Endothelial cell of umbilical vein (primary cell): ENCODE results near the gene GUCY1A1. TPM values are rescaled to one million over a fixed set of nuclear protein-coding genes. Genes with fewer than 3 reads are reported as not detected.

Experiments used
- BruUV-seq: library from RNA; stranded (reverse); fragments of 400-500 nt; replicated peaks from 2 replicates; lab custom pipeline; 2021; lab: Mats Ljungman, UMichigan
- CTCF ChIA-PET: fragments of 300-600, 350-600 bp; sonication (Branson Sonifier 250); formaldehyde crosslinking; loops from one replicate; lab custom pipeline; 2021; ENCODE audit warnings: antibody characterized with exemption, inconsistent platforms; lab: Charles Lee
- POLR2A ChIA-PET: fragments of 300-600, 350-600 bp; sonication (Branson Sonifier 250); formaldehyde crosslinking; loops from one replicate; lab custom pipeline; 2021; ENCODE audit warnings: antibody characterized with exemption, inconsistent platforms; lab: Charles Lee
- DNase-seq: peaks from one replicate; pipeline ENCODE4 v3.0.0-alpha.2; 2011; ENCODE audit warnings: low read depth, low spot score
- FAIRE-seq: peaks from 2 replicates; lab custom pipeline; 2011; peaks lifted over from hg19 to GRCh38; lab: Jason Lieb, UNC
- H2AFZ ChIP-seq: 2 replicates; pipeline ENCODE4 v1.6.0; 2012; ENCODE audit warnings: low read depth, low read length, control low read depth, inconsistent platforms
- H3K27ac ChIP-seq: 2 replicates; pipeline ENCODE4 v1.5.1; 2011; ENCODE audit warnings: low read depth, mild to moderate bottlenecking, control low read depth, low read length, moderate library complexity; ENCODE audit not compliant: insufficient read depth
- H3K27me3 ChIP-seq, 2 experiments: 2 replicates each; pipeline versions ENCODE4 v1.6.0 to v1.6.1; 2011; ENCODE audit warnings: low read length in 2 of 2, mixed read lengths in 1 of 2; ENCODE audit not compliant: control insufficient read depth in 2 of 2, insufficient read depth in 2 of 2
- H3K36me3 ChIP-seq, 2 experiments: 2 replicates in 1 of 2; 3 replicates in 1 of 2; pipeline ENCODE4 v1.5.1; 2011; ENCODE audit warnings: low read length in 2 of 2, mild to moderate bottlenecking in 1 of 2, moderate library complexity in 1 of 2; ENCODE audit not compliant: control insufficient read depth in 2 of 2, insufficient read depth in 2 of 2; ENCODE audit errors: extremely low read depth in 1 of 2
- H3K4me1 ChIP-seq: 3 replicates; pipeline ENCODE4 v1.5.1; 2011; ENCODE audit warnings: mild to moderate bottlenecking, low read length; ENCODE audit not compliant: control insufficient read depth, insufficient read depth; ENCODE audit errors: extremely low read depth
- H3K4me2 ChIP-seq: 2 replicates; pipeline ENCODE4 v1.6.1; 2011; ENCODE audit warnings: low read length, control low read depth, mixed read lengths; ENCODE audit not compliant: insufficient read depth
- H3K4me3 ChIP-seq, 3 experiments: fragments of 200-600 bp in 1 of 3; sonication (generic), shearing (Covaris generic) in 1 of 3; replicated peaks in 1 of 3; 2 replicates each; pipeline ENCODE4 v1.5.1; 2011 to 2016; ENCODE audit warnings: control low read depth in 3 of 3, low read length in 3 of 3, mild to moderate bottlenecking in 2 of 3, inconsistent platforms in 1 of 3, low read depth in 1 of 3, moderate library complexity in 1 of 3; ENCODE audit not compliant: insufficient read depth in 1 of 3
- H3K79me2 ChIP-seq: 2 replicates; pipeline ENCODE4 v1.6.0; 2012; ENCODE audit warnings: low read length, inconsistent platforms; ENCODE audit not compliant: control insufficient read depth, insufficient read depth
- H3K9ac ChIP-seq: replicated peaks from 2 replicates; pipeline ENCODE3; 2011; ENCODE audit warnings: low read length, control low read depth; ENCODE audit not compliant: insufficient read depth; ENCODE audit errors: extremely low read depth
- H3K9me1 ChIP-seq: replicated peaks from 3 replicates; pipeline ENCODE4 v1.6.0; 2011; ENCODE audit warnings: mild to moderate bottlenecking, low read length; ENCODE audit not compliant: control insufficient read depth, insufficient read depth; ENCODE audit errors: extremely low read depth
- H3K9me3 ChIP-seq: replicated peaks from 2 replicates; pipeline ENCODE4 v1.5.1; 2012; ENCODE audit warnings: low read length, inconsistent platforms; ENCODE audit not compliant: control insufficient read depth, insufficient read depth
- H4K20me1 ChIP-seq: replicated peaks from 2 replicates; pipeline ENCODE3; 2011; ENCODE audit warnings: mild to moderate bottlenecking, low read length; ENCODE audit not compliant: control insufficient read depth, insufficient read depth; ENCODE audit errors: extremely low read depth
- CTCF ChIP-seq, 2 donors: IDR thresholded peaks; 1 replicate in 1 of 2; 2 replicates in 1 of 2; pipeline ENCODE4 v1.5.1; 2011; ENCODE audit warnings: low read length in 2 of 2, mild to moderate bottlenecking in 2 of 2, moderate library complexity in 2 of 2, control low read depth in 1 of 2, inconsistent platforms in 1 of 2, low read depth in 1 of 2; ENCODE audit not compliant: insufficient read depth in 1 of 2; ENCODE audit errors: extremely low read depth in 1 of 2
- FOS ChIP-seq: IDR thresholded peaks from 2 replicates; pipeline ENCODE4 v1.6.1; 2011; ENCODE audit warnings: mild to moderate bottlenecking, low read length, moderate library complexity, borderline replicate concordance; ENCODE audit not compliant: insufficient read depth
- JUN ChIP-seq: IDR thresholded peaks from 2 replicates; pipeline ENCODE4 v1.6.1; 2011; ENCODE audit warnings: borderline replicate concordance, low read depth; ENCODE audit not compliant: insufficient read length, insufficient read depth
- MAX ChIP-seq: IDR thresholded peaks from 2 replicates; pipeline ENCODE4 v1.6.1; 2011; ENCODE audit not compliant: insufficient read depth, insufficient read length
- POLR2A ChIP-seq: IDR thresholded peaks from 2 replicates; pipeline ENCODE4 v1.6.1; 2012; ENCODE audit warnings: low read depth, mild to moderate bottlenecking, control low read depth, low read length
- dilution Hi-C: fragments of 300-500 bp; cut with MboI; formaldehyde crosslinking; loops from one replicate; pipeline ENCODE4 v1.15.0; 2019; ENCODE audit warnings: low sequenced_read_pairs; ENCODE audit not compliant: extremely low pct_ligation_motif_present
- intact Hi-C: fragments of 100-400 bp; cut with micrococcal nuclease; formaldehyde crosslinking; loops from one replicate; pipeline ENCODE4 v1.10.0; 2022
- polyA plus RNA-seq, 4 experiments: library from polyadenylated mRNA; depleted of rRNA in 3 of 4; stranded (reverse) in 3 of 4; unstranded in 1 of 4; fragments of >200 nt; gene quantifications; 2 replicates each; pipeline versions ENCODE4 v1.2.1 to v1.2.3, GENCODE V29; 2011 to 2012; ENCODE audit warnings: missing spikeins in 1 of 4
- total RNA-seq: library from RNA; stranded (reverse); gene quantifications from 2 replicates; pipeline ENCODE4 v1.2.3, GENCODE V29; 2021

GUCY1A1 gene
- total and polyA plus RNA-seq, 2 donors (not counting 3 experiments of a cell fraction or from before 2014, with no cell fraction given), result 1.3 to 4.4 TPM

- Histone ChIP-seq H2AFZ (no peak overlapping the region), H3K27ac (no peak overlapping the region), H3K4me2 (no peak overlapping the region), H3K9me3 (no peaks in the 10 kb centered on the region), H3K4me3 (no peak overlapping the region), H3K79me2 (no peaks in the 10 kb centered on the region), H3K36me3 (no peaks in the 10 kb centered on the region), H4K20me1 (no peaks in the 10 kb centered on the region), H3K27me3 (no peaks in the 10 kb centered on the region), H3K9me1 (no peaks in the 10 kb centered on the region), H3K4me1 (no peaks in the 10 kb centered on the region), H3K9ac (no peak overlapping the region)
- FAIRE-seq (no peak), DNase-seq (no peak)
- CTCF ChIA-PET, result no interaction called here
- dilution Hi-C loops (no loop called here), intact Hi-C loops (no loop called here)
- TF ChIP-seq CTCF (IDR thresholded peaks at IDR 0.05; ENCODE audit: extremely low read depth in 1 of 2, insufficient read depth in 1 of 2, low read depth in 1 of 2, low read length in 2 of 2), result no peak
- no peak for TF ChIP-seq FOS
- no peak for TF ChIP-seq MAX
- TF ChIP-seq POLR2A, result no peak
- no peak for TF ChIP-seq JUN
- POLR2A ChIA-PET, result no interaction called here
- BruUV-seq, result no TSS peak
Observed at GRCh38 chr4:155738548-155738947, 71.9 kb downstream of the GUCY1A1 start.

- TF ChIP-seq MAX (no peak), JUN (no peak), POLR2A (no peak)
- H3K36me3 ChIP-seq, result no peaks in the 10 kb centered on the region
- H3K79me2 ChIP-seq, result no peaks in the 10 kb centered on the region
- dilution Hi-C loops, result no loop called here
- DNase-seq, result no peak
- BruUV-seq, result no TSS peak
- no peak overlapping the region for H2AFZ ChIP-seq
- no peak overlapping the region for H3K9ac ChIP-seq
- no peaks in the 10 kb centered on the region for H4K20me1 ChIP-seq
- H3K4me1 ChIP-seq, result no peaks in the 10 kb centered on the region
- FAIRE-seq, result no peak
- H3K9me3 ChIP-seq, result no peaks in the 10 kb centered on the region
- H3K27me3 ChIP-seq, result no peaks in the 10 kb centered on the region
- intact Hi-C loops, result no loop called here
- no peak overlapping the region for H3K27ac ChIP-seq
- no peak overlapping the region for H3K4me3 ChIP-seq
- H3K4me2 ChIP-seq, result no peak overlapping the region
- no peaks in the 10 kb centered on the region for H3K9me1 ChIP-seq
- CTCF ChIA-PET, result interaction anchor here (0.6 to 1.7 kb wide), 5 partner anchors 12 to 237 kb away, joined by 3 to 5 read pairs (median 4); partner anchors contain the start of gene GUCY1B1
- POLR2A ChIA-PET, result no interaction called here
Observed at GRCh38 chr4:155741546-155741945, 74.9 kb downstream of the GUCY1A1 start.
